ENCODE measurements around the gene PRKCE.

Gene PRKCE

DNA sequence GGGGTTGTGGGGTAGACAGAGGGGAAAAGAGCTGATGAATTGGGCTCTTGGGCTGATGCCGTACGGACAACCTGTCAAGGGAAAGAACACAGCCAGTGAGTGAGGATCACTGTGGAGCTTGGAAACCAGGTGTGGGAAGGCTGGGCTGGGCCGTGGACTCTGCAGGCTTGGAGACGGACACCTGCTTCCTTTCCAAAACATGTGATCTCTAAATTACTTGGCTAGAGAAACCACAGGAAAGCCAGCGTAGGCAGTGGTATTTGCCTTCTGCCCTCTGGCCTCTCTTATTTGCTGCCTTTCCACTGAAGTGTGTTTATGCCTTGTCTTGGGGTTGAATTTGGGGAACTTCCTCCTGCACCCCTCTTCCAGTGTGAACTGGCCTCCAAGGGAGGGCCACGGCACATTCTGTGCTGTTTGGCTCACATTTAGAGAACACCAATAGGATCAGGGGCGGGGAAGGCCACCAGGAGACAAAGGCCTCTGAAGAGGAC, 267.7 kb downstream of the PRKCE start:
- DNase-seq, result peak in 1 of 2 experiments; percentile 35

DNA sequence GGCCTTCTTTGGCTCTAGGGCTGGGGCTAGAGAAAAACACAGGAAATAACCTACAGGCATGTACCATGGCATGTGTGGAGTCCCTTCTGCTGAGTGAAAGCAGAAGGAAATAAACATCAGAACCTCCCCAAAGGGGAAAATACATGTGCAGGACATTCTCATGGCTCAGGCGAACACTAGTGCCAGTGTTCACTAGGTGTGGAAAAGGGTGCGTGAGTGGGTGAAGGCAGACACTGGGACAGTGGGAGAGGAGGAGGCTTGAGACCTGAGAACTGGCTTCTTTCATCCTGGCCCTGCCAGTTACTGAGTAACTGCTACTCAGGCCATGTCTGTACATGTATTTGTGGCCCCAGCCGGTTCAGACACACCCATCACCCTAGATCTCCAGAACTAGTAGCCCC, 268.2 kb downstream of the PRKCE start:
- DNase-seq, result no peak

DNA sequence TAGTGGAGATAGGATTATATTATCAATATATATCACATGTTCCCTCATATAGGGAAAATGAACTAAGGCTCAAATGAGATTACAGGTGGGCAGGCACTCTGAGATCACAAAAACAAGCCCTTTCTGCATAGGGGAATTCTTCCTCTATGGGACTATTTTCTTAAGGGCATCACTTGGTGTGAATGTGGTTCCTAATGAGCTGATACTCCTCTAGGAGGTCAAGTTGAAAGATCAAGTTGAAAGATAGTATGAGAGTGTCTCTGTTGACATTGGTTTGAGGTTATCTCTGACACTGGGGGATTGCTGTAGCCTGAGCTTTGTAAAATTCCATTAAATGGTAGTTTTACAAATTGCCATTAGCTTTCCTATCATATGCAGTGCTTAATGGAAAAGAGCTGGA, 270.4 kb downstream of the PRKCE start:
- DNase-seq, result no peak

DNA sequence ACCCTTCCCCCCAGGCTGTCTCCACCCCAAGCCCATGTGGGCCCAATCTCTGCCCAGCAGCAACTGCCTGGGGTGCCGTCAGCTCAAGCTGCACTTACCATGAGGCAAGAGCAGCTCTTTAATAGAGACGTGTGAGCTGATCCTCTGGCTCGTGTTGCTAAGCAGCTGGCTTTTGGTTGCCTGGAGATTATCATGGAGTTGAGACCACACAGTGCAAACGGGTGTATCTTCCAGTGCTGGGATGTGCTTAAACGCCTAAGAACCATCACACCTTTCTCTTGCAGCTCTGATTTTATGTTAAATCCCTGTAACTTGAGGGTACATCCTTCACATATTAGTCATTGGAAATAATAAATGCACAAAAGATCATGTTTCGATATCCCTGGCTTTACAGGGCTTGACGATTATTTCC, 271.1 kb downstream of the PRKCE start:
- no peak for DNase-seq

DNA sequence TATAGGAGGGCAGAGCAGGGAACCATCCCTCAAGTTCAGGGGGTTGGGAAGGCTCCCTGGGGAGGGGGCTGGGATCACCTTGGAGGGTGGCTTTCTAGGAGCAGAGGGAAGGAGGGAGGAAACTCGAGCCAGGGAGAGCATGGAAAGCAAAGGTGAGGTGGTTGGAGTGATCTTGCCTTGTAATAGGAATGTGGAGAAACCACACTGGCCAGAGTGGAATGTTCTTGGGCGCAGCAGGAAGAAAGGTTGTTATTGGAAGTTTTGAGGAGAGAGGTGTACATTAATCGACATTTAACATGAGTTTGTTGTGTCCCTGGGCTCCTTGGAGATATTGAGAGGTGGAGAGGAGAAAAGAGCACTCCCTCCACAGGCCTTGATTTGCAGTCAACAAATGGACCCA, 272.2 kb downstream of the PRKCE start:
- no peak for DNase-seq

DNA sequence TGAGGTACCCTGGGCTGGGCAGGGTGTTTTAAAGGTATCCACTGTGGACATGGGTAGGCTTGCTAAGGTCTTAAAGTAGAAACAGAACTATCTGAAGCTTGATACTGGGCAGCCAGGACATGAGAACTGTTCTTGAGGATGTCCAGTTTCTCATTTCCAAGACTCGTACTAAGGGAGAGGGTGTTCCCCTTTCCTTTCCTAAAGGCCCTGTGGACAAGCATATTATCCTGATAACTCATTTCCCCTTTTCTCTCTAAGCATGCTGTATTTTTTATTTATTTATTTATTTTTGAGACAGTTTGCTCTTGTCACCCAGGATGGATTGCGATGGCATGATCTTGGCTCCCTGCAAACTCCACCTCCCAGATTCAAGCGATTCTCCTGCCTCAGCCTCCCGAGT, 273.6 kb downstream of the PRKCE start:
- DNase-seq, result no peak

DNA sequence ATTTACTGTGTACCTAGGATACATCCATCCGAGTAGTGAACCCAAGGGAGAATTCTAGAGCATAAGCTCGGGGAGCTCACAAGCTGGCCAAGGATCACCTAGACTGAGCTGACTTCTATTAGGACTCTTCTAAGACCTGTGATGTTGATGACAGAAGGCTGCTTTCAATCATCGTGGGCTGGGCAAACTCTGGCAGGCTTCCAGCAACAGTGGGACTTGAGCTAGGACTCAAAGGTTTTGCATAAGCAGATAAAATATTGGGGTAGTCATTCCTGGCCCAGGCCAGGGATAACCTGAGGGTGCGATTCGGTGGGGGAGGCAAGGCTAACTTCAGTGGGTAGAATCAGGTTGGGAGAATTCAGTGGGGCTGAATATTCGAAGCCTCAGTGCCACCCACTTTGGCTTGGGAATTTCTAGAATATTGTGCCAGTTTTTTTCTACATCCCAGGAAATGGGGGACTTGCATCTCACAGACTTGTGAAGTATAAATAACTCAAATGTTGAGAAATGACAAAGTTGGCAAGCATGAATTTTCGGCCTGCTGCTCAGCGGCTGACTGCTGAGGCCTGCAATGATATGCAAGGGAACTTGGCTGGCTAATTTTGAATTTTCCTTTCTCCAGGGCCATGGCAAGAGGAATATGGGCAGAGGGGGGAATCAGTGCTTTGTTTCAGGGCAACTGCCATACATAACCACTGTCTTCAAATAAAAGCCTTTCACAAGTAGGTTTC, 274.3 kb downstream of the PRKCE start:
- DNase-seq, result no peak

DNA sequence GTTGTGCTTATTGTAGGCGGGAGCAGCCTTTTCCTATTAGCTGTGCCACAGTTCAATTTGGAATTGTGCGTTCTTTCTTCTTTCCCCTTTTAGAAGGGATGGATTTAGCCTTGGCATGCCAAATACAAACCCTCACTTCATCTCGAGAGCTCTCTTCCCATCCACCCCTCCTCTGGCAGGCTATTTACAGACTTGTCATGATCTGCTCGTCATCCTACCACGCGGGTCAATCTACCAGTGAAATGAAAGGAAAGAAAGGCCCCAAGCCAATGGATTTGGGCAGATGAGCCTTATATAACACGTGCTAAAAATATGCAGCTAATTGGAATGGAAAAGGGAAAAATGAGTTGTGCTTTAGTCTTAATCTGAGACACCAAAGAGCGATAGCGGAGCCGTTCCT, 277.5 kb downstream of the PRKCE start:
- DNase-seq, result no peak

DNA sequence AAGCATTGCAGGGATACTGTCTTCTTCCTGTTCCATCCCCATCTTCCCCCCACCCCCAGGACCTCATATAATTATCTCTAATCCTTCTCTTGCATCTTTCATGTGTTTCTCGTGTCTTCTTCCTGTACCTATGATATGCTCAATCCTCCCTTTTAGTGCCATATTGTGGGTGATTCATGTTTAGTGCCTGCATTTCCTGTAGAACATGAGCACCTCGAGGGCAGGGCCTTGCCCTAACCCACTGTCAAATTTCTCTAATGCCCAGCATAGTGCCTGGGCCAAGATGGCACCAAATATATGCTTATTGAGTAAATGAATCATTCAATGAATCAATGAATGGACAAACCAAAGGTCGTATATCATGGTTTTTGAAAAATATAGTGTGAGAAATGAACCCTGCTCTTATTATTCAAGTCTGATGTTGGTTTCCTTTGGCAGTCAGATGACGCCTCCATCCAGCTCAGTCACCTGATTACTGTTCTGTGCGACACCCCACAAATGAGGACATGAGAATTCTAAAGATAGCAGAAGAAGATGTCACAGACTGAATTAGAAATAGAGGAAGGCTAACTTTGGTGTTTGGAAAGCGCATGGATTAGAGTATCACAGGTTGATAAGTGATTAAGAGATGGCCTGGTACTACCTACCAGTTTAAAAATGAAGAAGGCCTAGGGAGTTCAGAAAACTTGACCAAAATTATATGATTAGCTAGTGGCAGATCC, 278.4 kb downstream of the PRKCE start:
- DNase-seq, result no peak

DNA sequence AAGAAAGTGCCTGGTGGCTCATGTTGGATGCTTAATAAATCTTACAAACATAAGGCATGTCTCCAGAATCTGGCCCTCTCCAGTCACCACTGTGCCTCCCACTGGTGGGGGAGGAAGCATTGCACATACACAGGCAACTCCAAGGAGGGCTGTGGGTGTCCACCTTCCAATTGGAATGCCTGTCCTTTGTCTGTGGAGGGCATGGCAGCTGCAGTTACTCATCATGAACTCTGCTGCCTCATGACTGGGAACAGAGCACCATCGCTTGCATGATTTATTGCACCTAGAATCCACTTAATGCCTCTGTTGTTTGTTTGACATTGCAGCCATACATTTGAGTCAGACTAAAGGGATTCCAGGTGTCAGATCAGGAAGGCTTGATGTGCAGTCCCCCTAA, 278.9 kb downstream of the PRKCE start:
- DNase-seq, result no peak

DNA sequence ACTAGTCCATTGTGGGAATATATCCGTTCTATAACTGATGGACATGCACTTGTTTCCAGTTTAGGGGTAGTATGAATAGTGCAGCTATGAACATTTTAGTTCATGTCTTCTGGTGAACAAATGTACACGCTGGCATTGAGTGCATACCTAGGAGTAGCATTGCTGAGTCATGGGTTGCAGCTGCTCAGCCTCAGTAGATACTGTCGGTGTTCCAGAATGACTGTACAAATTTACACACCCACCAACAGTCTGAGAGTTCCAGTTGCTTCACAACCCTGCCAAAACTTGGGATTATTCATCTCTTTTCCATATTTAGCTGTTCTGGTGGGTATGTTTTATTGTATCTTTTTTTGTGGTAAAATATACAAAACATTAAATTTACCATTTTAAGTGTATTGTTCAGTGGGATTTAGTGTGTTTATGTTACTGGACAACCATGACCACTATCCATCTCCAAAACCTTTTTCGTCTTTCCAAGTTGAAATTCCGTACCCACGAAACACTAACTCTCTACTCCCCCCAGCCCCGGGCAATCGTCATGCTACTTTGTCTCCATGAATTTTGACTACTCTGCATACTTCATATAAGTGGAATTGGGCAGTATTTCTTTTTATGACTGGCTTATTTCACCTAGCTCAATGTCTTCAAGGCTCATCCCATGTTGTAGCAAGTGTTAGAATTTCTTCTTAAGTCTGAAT, 281.0 kb downstream of the PRKCE start:
- DNase-seq, result no peak

DNA sequence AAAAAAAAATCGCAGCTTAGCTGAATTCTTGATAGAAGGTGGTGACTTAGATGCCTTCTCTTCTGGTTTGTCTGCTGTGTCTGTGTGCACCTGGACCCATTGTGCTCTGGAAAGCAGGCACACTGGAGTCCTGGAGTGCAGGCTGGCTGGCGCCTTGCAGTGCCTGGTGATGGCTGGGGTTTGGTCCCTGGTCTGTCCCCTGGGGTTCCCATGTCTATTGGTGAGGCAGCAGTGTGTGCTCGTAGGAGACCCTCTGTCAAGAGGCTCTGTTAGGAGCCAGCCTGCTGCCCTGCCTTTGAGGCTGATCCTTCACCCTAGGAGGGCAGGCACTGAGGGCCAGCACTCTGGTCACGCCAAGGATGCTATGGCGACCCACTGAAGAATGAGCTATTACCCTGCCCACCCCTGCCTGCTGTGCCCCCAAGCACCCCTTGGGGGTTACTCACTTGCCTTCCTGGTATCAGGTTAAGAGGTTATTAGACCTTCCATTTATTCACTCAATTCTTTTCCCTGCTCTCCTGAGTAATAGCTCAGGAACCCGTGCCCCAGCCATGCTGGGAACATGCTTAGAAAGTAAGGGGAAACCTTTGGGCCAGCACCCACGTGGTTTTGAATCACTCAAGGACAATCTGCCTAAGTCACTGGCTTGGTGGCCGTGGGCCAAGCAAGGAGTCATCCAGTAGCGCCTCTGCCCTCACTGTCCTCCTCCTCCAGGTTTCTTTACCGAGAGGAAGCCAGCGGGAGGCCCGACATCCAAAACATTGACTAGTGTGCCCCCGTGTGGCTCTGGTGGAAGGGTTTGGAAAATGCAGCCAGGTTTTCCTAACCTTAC, 284.5 kb downstream of the PRKCE start:
- peak; percentile 80 to 81 for DNase-seq

DNA sequence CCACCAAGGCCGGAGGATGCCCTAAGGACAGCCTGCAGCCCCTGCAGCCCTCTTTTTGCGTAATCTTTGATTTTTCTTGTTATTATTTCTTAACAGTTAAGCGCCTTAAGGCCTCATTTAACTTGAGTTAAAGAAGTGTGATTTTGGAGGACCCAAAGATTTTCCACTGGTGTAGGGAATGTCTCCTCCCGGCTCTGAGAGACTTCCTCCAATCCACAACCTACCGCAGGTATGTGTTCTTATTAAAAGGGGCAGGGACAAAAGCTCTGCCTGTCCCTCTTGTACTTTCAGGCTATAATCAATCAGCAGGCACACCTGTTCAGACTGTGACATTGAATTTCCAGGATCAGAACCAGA, 285.1 kb downstream of the PRKCE start:
- DNase-seq, result no peak

DNA sequence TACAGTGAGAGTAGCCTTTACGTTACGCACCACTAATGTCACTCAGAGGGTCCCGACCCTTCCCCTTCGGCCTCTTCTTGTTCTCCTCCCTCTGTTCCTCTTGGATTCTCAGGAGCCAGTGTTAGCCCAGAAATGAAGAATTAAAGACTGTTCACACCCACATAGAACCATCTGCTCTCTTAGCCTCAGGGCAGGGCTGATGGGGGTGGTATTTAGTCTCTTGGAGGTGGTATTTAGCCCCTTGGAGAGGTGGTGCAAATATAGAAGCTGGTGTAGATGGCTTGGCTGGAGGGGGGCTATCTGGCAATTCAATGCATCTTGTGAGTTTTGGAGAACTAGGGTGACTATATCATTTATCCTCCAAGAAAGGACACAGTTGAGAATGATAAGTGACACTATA, 286.5 kb downstream of the PRKCE start:
- no peak for DNase-seq

DNA sequence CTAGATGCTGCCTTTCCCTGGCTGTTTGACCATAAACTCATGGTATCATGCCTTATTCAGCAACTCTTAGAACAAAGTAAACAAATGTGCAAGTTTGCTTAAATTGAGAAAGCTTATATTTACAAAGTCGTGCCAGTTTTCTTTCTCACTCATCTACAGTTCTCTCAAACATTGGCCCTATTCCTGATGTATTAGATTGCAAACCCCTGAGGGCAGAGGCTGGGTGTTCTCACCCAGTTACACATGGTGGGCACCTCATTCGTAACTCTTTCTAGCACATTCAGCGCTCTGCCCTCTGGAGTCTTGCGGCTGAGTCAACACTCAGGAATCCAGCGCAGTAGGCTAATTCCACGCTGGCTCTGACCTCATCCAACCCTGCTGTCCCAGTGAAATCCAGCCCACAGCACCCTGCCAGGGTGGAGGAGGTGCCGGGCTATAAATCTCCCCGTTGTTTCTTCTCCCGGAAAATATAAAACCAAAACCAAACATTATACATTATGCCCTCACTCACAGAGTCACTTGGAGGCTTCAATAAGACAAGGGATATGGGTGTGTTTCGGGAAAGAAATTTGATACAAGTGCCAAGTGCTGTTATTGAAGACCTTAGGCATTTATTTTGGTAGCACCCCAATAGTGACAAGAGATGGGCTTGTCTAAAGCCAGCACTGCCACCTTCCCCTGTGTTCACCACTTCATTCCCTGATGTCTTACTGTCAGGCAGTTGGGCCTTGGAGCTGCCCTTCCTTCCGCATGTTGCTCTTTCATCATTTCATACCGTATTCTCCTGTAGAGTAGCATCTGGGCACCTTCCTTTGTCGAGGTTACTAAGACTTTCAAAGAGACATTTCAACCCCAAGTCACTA, 287.4 kb downstream of the PRKCE start:
- no peak for DNase-seq

DNA sequence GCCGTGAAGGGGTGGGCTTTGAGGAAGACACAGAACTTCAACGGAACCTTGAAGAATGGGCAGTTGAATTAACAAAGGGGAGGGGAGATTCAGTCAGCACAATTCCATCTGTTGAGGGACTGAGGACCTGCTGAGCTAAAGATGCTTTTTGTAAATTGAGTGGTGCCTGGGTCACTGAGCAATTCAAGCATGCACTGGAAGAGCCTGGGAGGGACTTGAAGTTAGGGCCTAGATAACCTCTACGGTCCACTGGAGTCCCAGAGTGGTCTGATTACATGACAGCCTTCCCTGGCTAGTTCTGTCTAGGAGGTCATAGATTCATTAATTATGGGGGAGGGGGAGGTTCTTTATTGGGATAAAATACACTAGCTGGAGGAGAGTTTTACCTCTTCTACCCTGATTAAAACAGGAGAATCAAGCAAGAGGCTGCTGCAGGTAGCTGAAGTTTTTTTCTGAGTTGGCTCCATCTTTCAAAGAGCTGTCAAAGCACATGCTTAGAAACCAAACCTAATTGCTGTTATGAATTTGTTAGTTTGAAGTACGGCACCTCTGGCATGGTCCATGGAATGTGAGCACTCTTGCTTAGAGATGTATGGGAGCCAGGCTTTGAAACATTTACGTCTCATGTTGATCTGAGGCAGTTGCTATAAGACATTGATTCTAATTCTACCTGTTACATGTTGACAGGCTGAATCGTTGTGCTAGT, 290.2 kb downstream of the PRKCE start:
- no peak for DNase-seq

DNA sequence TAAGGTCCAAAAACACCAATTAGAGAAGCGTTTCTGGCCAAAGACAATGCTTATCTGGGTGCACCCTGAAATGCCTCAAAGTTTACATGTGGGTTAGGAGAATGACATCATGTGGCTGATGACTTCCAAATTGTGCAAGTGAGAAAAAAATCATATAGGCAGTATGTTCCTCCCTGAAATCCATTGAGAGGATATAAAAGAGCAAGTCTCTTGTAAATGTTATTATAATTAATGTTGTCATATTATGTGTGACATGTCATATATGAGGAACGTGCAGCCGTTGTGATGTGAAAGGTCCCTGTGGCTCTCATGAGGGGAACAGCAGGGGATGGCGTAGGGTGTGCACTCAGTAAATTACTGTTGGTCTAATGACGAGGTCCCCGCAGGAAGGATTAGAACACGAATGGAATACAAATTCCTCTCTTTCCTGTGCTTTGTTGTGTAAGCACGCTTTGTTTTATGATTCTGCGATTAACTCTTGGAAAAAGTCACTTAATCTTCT, 290.8 kb downstream of the PRKCE start:
- no peak for DNase-seq

DNA sequence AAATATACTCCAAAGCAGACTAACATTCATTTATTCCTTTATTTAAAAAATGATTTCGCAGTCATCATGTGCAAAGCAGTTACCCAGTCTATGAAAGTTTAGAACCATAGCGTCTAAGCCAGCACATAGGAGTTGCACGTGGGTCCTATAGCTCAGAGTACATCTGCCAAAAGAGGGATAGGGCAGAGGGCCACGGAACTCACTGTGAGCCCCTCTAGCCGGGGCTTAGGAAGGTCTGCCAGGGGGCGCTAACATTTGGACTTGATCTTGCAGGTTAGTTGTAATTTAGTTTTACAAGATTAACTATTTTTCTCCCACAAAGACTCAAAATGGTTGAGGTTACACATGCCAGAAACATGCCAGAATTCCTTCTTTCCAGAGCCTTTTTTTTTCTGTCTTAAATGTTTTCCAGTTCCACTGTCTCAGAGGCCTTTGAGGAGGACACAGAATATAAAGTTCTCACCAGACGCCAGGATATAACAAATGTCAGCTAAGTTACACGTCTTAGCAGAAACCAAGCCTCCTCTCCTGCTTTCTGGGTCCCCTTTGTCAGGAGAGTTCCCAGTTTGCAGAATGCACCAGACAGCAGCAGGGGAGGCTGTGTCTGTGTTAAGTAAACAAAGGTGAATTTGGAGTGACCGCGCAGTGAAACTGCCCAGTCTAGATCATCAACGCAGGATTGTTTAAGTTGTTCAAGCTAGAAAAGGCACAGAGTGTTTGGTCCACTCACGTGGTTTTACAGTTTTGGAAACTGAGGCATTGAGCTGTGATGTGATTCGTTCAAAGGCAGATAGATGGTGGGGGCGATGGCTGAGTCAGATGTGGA, 292.0 kb downstream of the PRKCE start:
- DNase-seq, result no peak

DNA sequence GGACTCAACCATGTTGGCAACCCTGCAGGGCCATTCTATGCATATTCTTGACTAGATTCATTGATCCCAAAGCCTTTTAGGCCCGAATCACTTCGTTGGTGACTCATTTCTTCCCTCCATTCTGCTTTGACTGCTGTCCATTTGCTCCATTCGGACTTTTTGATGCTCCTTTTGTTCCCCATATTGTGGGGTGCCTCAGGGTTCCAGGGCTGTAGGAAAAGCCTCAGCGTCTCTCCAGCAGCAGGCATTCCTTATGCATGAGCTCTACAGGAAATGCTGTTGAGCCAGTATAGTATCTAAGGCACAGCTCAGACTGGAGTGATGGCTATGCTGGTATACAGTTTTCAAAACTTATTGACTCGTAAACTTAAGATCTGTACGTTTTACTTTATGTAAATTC, 292.6 kb downstream of the PRKCE start:
- DNase-seq, result no peak

DNA sequence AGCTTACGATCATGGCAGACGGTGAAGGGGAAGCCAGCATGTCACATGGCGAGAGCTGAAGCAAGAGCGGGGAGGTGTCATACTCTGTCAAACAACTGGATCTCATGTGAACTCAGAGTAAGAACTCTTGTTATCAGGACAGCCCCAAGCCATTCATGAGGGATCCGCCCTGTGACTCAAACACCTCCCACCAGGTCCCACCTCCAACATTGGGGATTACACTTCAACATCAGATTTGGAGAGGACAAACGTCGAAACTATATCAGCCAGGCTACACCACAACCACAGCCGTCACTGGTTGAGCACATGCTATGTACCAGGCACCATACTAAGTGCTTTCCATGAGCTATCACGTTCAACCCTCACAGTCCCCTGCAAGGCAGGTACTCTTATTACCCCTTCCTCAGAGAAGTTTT, 293.8 kb downstream of the PRKCE start:
- DNase-seq, result no peak
